ENCODE measurements around the gene QRSL1.
"Not testable (repeated sequence)": the region's sequence is repeated elsewhere in the genome, so short reads cannot be mapped to it uniquely, and the experiment has no call there.

The QRSL1 gene, protein sequence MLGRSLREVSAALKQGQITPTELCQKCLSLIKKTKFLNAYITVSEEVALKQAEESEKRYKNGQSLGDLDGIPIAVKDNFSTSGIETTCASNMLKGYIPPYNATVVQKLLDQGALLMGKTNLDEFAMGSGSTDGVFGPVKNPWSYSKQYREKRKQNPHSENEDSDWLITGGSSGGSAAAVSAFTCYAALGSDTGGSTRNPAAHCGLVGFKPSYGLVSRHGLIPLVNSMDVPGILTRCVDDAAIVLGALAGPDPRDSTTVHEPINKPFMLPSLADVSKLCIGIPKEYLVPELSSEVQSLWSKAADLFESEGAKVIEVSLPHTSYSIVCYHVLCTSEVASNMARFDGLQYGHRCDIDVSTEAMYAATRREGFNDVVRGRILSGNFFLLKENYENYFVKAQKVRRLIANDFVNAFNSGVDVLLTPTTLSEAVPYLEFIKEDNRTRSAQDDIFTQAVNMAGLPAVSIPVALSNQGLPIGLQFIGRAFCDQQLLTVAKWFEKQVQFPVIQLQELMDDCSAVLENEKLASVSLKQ

DNA sequence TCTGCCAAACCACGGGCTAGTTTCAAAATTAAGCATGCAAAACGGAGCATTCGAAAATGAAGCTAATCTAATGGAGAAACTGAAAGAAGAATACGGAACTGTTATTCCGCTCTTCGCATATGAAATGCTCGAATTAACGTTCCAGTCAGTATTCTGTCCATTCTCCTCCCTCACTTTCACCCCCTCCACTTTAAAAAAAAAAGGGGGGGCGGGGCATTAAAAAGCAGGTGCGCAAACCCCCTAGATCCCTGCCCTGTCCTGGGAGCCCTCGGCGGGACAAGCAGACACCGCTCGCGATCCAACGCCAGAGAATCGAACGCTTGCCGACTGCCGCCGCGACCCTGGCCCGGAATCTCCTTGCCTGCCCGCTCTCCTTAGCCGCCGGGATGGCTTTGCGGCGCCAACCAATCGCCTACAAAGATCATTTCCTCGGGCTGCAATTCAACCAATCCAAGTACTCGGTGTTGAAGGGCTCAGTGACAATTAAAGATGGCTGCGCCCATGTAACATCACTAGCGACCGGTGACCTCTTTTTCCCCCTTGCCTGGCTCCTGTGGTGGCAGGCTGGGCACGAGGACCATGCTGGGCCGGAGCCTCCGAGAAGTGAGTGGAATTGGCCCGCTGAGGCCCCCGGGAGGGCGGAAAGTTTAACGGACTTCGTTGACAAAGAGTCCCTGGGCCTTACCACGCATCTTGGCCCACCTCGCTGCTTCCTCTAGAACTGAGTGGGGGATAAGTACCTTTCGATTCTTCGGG is at the start of gene QRSL1, which contains the start of gene RTN4IP1:
Gene QRSL1, plus strand, starts transcription at position 476 of the 756 bp plus-strand sequence. Its CDS starts 104 bp downstream, at position 580.
Gene RTN4IP1, minus strand, starts transcription at position 396 of the 756 bp plus-strand sequence. CDS start 477 bp downstream, outside the sequence.
- Mint-ChIP-seq H3K27ac (peak within 1 kb of the TSS; percentile 98), H3K4me3 (peak within 1 kb of the TSS; percentile 97), H3K27me3 (no peaks in the 10 kb centered on the region), H3K9me3 (no peaks in the 10 kb centered on the region), H3K4me1 (peaks cover 51% of the 10 kb centered on the region), H3K36me3 (ENCODE audit: low read depth) (peaks cover 15% of the 10 kb centered on the region)
- DNase-seq, result peak; percentile 78
- ATAC-seq, result peak; percentile 97

GRCh38 chr6:106581468-106581867 is 47.9 kb upstream of the QRSL1 start:
- ATAC-seq, result no peak
- Mint-ChIP-seq H3K36me3 (ENCODE audit: low read depth) (peaks cover 4% of the 10 kb centered on the region), H3K27ac (no peak overlapping the region), H3K9me3 (no peaks in the 10 kb centered on the region), H3K4me1 (no peaks in the 10 kb centered on the region), H3K4me3 (no peak overlapping the region), H3K27me3 (no peaks in the 10 kb centered on the region)
- no peak for DNase-seq

DNA sequence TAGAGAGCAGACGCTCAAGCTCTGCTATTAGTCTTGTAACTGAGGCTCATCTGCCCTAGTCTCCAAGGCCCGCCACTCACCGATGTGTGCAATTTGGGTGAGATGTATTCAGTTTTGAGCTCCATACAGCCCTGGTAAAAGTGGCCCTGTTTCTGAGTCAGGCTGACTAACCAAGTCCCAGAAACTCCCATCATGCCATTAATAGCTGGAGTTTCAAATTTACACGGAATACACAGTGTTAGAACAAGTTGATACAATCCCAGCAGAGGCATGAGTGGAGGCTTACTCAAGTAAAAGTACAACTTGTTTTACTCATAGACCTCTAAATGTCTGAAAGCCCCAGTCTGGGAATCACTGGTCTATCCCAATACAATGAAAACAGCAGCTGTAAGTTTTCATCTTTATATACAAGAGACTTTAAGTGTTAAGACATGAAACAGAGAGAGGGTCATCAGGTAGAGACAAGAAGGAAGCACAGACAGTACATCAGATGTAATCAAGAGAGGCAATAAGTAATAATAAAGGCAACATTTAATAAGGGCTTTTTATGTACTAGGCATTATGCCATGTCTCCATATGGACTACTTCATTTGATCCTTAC is 42.5 kb upstream of the QRSL1 start:
- H3K36me3 Mint-ChIP-seq (ENCODE audit: low read depth), result peaks cover 6% of the 10 kb centered on the region
- H3K4me1 Mint-ChIP-seq, result no peaks in the 10 kb centered on the region
- no peak for ATAC-seq
- no peaks in the 10 kb centered on the region for H3K9me3 Mint-ChIP-seq
- no peak overlapping the region for H3K27ac Mint-ChIP-seq
- DNase-seq, result no peak
- H3K27me3 Mint-ChIP-seq, result no peaks in the 10 kb centered on the region
- no peak overlapping the region for H3K4me3 Mint-ChIP-seq

DNA sequence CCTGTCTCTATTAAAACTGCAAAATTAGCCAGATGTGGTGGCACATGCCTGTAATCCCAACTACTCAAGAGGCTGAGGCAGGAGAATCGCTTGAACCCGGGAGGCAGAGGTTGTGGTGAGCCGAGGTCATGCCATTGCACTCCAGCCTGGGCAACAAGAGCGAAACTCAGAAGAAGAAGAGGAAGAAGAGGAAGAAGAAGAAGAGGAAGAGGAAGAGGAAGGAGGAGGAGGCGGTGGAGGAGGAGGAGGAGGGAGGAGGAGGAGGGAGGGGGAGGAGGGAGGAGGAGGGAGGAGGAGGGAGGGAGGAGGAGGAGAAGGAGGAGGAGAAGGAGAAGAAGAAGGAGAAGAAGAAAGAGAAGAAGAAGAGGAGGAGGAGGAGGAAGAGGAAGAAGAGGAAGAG is 40.4 kb upstream of the QRSL1 start:
- ATAC-seq; H3K4me3 Mint-ChIP-seq; DNase-seq; H3K9me3 Mint-ChIP-seq; H3K4me1 Mint-ChIP-seq; H3K27me3 Mint-ChIP-seq; H3K27ac Mint-ChIP-seq; H3K36me3 Mint-ChIP-seq (ENCODE audit: low read depth): not testable (repeated sequence)

GRCh38 chr6:106591111-106591825 is 38.1 kb upstream of the QRSL1 start:
- H3K9me3 Mint-ChIP-seq, result no peaks in the 10 kb centered on the region
- DNase-seq (no peak), ATAC-seq (no peak)
- no peaks in the 10 kb centered on the region for H3K4me1 Mint-ChIP-seq
- no peaks in the 10 kb centered on the region for H3K27me3 Mint-ChIP-seq
- H3K4me3 Mint-ChIP-seq, result no peak overlapping the region
- peaks cover 8% of the 10 kb centered on the region for H3K36me3 Mint-ChIP-seq (ENCODE audit: low read depth)
- H3K27ac Mint-ChIP-seq, result no peak overlapping the region

GRCh38 chr6:106599440-106599839 is 29.9 kb upstream of the QRSL1 start:
- no peak for ATAC-seq
- Mint-ChIP-seq H3K4me3 (no peak overlapping the region), H3K4me1 (no peaks in the 10 kb centered on the region), H3K9me3 (no peaks in the 10 kb centered on the region), H3K27me3 (no peaks in the 10 kb centered on the region), H3K36me3 (ENCODE audit: low read depth) (peaks cover 14% of the 10 kb centered on the region), H3K27ac (no peak overlapping the region)
- no peak for DNase-seq

DNA sequence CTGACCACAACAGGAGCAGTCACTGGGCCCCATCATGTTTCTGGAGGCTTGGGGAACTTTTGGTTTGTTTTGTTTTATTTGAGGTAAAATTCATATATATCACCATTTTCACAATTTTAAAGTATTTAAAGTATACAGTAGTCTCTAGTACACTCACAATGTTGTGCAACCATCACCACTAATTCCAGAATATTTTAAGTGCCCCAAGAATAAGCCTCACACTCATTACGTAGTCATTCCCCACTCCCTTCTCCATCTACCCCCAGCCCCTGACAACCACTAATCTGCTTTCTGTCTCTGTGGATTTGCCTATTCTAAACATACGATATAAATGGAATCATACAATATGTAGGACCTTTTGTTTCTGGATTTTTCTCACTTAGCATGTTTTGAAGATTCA is 29.0 kb upstream of the QRSL1 start:
- ATAC-seq (no peak), DNase-seq (no peak)
- no peak overlapping the region for H3K27ac Mint-ChIP-seq
- H3K4me3 Mint-ChIP-seq, result no peak overlapping the region
- H3K4me1 Mint-ChIP-seq, result no peaks in the 10 kb centered on the region
- peaks cover 14% of the 10 kb centered on the region for H3K36me3 Mint-ChIP-seq (ENCODE audit: low read depth)
- no peaks in the 10 kb centered on the region for H3K27me3 Mint-ChIP-seq
- H3K9me3 Mint-ChIP-seq, result no peaks in the 10 kb centered on the region

- Mint-ChIP-seq H3K36me3 (ENCODE audit: low read depth) (peaks cover 1% of the 10 kb centered on the region), H3K27ac (no peak overlapping the region), H3K4me1 (peaks cover 10% of the 10 kb centered on the region), H3K9me3 (no peaks in the 10 kb centered on the region), H3K27me3 (no peaks in the 10 kb centered on the region), H3K4me3 (no peak overlapping the region)
- ATAC-seq, result peak; percentile 86
- no peak for DNase-seq
Observed at GRCh38 chr6:106608080-106608668, 21.2 kb upstream of the QRSL1 start.

GRCh38 chr6:106609699-106610098 is 19.7 kb upstream of the QRSL1 start:
- no peaks in the 10 kb centered on the region for H3K27me3 Mint-ChIP-seq
- no peak for ATAC-seq
- no peaks in the 10 kb centered on the region for H3K9me3 Mint-ChIP-seq
- no peak for DNase-seq
- H3K4me1 Mint-ChIP-seq, result peaks cover 22% of the 10 kb centered on the region
- H3K36me3 Mint-ChIP-seq (ENCODE audit: low read depth), result peaks cover 1% of the 10 kb centered on the region
- H3K27ac Mint-ChIP-seq, result no peak overlapping the region
- H3K4me3 Mint-ChIP-seq, result no peak overlapping the region

- no peaks in the 10 kb centered on the region for H3K9me3 Mint-ChIP-seq
- DNase-seq (no peak), ATAC-seq (no peak)
- H3K4me3 Mint-ChIP-seq, result no peak overlapping the region
- peaks cover 22% of the 10 kb centered on the region for H3K4me1 Mint-ChIP-seq
- peaks cover 1% of the 10 kb centered on the region for H3K36me3 Mint-ChIP-seq (ENCODE audit: low read depth)
- H3K27ac Mint-ChIP-seq, result no peak overlapping the region
- no peaks in the 10 kb centered on the region for H3K27me3 Mint-ChIP-seq
Observed at GRCh38 chr6:106611030-106611429, 18.3 kb upstream of the QRSL1 start.

- Mint-ChIP-seq H3K27me3 (no peaks in the 10 kb centered on the region), H3K9me3 (no peaks in the 10 kb centered on the region), H3K27ac (peak overlapping the region; percentile 58), H3K4me1 (peaks cover 22% of the 10 kb centered on the region), H3K36me3 (ENCODE audit: low read depth) (peaks cover 1% of the 10 kb centered on the region), H3K4me3 (no peak overlapping the region)
- no peak for DNase-seq
- ATAC-seq, result peak; percentile 36
Observed at GRCh38 chr6:106612671-106613416, 16.5 kb upstream of the QRSL1 start.

DNA sequence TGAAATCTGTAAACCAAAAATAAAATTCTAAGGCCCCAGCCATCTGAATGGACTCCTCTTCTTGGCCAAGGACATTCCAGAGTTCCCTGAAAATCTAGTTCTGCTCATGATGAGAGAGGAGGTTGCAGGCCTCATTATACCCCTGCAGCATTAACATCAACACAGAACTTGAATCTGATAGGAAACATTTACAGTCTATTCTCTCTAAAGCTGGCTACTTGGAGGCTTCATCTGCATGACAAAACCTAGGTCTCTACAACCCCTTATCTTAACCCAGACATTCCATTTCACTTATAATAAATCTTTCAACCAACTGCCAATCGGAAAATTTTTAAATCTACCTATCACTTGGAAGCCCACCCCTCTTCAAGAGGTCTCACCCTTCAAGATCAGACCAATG is 15.8 kb upstream of the QRSL1 start:
- Mint-ChIP-seq H3K27ac (no peak overlapping the region), H3K36me3 (ENCODE audit: low read depth) (peaks cover 1% of the 10 kb centered on the region), H3K4me3 (no peak overlapping the region), H3K27me3 (no peaks in the 10 kb centered on the region), H3K9me3 (no peaks in the 10 kb centered on the region), H3K4me1 (peaks cover 20% of the 10 kb centered on the region)
- DNase-seq (no peak), ATAC-seq (no peak)

DNA sequence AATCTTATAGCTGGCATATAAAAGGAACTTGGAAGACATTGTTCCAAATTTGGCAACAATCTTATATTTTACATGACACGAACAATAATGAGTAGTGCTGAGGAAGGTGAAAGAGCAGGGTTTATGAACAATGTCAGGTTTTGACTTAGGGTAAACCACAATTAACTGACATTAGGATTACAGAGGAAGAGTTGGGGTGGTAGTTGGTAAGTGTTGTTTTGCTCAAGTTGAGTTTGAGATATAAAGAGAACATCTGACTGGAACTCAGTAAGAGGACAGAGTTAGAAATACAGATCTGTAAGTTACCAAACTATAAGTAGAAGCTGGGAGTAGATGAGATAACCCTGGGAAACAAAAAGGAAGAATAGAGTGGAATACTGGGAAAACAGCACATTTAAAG is 15.2 kb upstream of the QRSL1 start:
- Mint-ChIP-seq H3K36me3 (ENCODE audit: low read depth) (peaks cover 1% of the 10 kb centered on the region), H3K27me3 (no peaks in the 10 kb centered on the region), H3K27ac (peak overlapping the region; percentile 0), H3K9me3 (no peaks in the 10 kb centered on the region), H3K4me3 (no peak overlapping the region), H3K4me1 (peaks cover 20% of the 10 kb centered on the region)
- DNase-seq (no peak), ATAC-seq (no peak)
